ENCODE data around the gene LIM2.
"Not testable (repeated sequence)": the region's sequence is repeated elsewhere in the genome, so short reads cannot be mapped to it uniquely, and the experiment has no call there.

GRCh38 chr19:51416422-51416821 is 28.6 kb upstream of the LIM2 start:
- TF ChIP-seq, protein P1, sequence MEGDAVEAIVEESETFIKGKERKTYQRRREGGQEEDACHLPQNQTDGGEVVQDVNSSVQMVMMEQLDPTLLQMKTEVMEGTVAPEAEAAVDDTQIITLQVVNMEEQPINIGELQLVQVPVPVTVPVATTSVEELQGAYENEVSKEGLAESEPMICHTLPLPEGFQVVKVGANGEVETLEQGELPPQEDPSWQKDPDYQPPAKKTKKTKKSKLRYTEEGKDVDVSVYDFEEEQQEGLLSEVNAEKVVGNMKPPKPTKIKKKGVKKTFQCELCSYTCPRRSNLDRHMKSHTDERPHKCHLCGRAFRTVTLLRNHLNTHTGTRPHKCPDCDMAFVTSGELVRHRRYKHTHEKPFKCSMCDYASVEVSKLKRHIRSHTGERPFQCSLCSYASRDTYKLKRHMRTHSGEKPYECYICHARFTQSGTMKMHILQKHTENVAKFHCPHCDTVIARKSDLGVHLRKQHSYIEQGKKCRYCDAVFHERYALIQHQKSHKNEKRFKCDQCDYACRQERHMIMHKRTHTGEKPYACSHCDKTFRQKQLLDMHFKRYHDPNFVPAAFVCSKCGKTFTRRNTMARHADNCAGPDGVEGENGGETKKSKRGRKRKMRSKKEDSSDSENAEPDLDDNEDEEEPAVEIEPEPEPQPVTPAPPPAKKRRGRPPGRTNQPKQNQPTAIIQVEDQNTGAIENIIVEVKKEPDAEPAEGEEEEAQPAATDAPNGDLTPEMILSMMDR (conservative IDR thresholded peaks at IDR 0.05 in 1 of 2, IDR thresholded peaks at IDR 0.05 in 1 of 2; ENCODE audit: extremely low read depth in 1 of 2, insufficient read depth in 1 of 2, low read depth in 1 of 2, low read length in 2 of 2), result not testable (repeated sequence)
- TF ChIP-seq EZH2 (IDR thresholded peaks at IDR 0.05; ENCODE audit: borderline replicate concordance, low read length), result not testable (repeated sequence)

Measured in mammary epithelial cell (primary cell).